ENCODE results near the gene PRSS22. TPM values are rescaled to one million over a fixed set of nuclear protein-coding genes. Genes with fewer than 3 reads are reported as not detected.
"Not testable (repeated sequence)": the region's sequence is repeated elsewhere in the genome, so short reads cannot be mapped to it uniquely, and the experiment has no call there.

The PRSS22 gene, protein sequence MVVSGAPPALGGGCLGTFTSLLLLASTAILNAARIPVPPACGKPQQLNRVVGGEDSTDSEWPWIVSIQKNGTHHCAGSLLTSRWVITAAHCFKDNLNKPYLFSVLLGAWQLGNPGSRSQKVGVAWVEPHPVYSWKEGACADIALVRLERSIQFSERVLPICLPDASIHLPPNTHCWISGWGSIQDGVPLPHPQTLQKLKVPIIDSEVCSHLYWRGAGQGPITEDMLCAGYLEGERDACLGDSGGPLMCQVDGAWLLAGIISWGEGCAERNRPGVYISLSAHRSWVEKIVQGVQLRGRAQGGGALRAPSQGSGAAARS
- total RNA-seq (2021; fragmentation: NEBNext Ultra II Directional; extraction: Animal tissue kit (Norgen Biotek cat#: 25700)), result not detected
- long read RNA-seq, result 0 reads

- no peak for DNase-seq
Observed at GRCh38 chr16:2857451-2858244, at the start of gene PRSS22. TSS of gene PRSS22 (minus strand) at chr16:2858170. CDS start at chr16:2858104, 66 bp downstream.

DNA sequence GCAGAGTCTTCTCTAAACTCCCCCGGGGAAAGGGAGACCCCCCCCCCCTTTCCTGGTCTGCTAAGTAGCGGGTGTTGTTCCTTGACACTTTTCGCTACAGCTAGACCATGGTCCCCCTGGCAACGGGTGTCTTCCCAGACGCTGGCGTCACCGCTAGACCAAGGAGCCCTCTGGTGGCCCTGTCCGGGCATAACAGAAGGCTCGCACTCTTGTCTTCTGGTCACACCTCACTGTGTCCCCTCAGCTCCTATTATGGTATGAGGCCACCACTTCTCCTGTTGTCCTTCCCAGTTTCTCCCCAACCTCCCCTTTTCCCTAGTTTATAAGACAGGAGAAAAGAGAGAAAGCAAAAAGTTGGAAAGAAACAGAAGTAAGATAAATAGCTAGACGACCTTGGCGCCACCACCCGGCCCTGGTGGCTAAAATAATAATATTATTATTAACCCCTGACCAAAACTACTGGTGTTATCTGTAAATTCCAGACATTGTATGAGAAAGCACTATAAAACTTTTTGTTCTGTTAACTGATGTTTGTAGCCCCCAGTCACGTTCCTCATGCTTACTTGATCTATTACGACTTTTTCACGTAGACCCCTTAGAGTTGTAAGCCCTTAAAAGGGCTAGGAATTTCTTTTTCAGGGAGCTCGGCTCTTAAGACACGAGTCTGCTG is 49.2 kb upstream of the PRSS22 start:
- H3K27me3 Mint-ChIP-seq (ENCODE audit: insufficient read depth); H3K9me3 Mint-ChIP-seq; H3K4me3 Mint-ChIP-seq; H3K36me3 Mint-ChIP-seq (ENCODE audit: low read depth): not testable (repeated sequence)
- TF ChIP-seq CTCF (IDR thresholded peaks at IDR 0.05), result peak; percentile 71
- DNase-seq, result peak; percentile 39
- peaks cover 38% of the 10 kb centered on the region for H3K4me1 Mint-ChIP-seq (ENCODE audit: low read depth)
- H3K27ac Mint-ChIP-seq, result peak overlapping the region; percentile 82; the same call in 1 of the 2 replicates

More at GRCh38 chr16:2857451-2858244, at the start of gene PRSS22:
- peaks cover 6% of the 10 kb centered on the region for H3K4me1 Mint-ChIP-seq (ENCODE audit: low read depth)
- H3K9me3 Mint-ChIP-seq, result peaks cover 19% of the 10 kb centered on the region
- no peak for TF ChIP-seq CTCF (IDR thresholded peaks at IDR 0.05)
- H3K36me3 Mint-ChIP-seq (ENCODE audit: low read depth), result peaks cover 15% of the 10 kb centered on the region
- no peak within 1 kb of the TSS for H3K27ac Mint-ChIP-seq
- H3K27me3 Mint-ChIP-seq (ENCODE audit: insufficient read depth), result peaks cover 3% of the 10 kb centered on the region
- H3K4me3 Mint-ChIP-seq, result peak within 1 kb of the TSS; percentile 74

GRCh38 chr16:2905988-2906387 is 48.0 kb upstream of the PRSS22 start:
- Mint-ChIP-seq H3K4me1 (ENCODE audit: low read depth) (peaks cover 34% of the 10 kb centered on the region), H3K4me3 (peak overlapping the region; percentile 60), H3K27ac (peak overlapping the region; percentile 82), H3K9me3 (no peaks in the 10 kb centered on the region), H3K36me3 (ENCODE audit: low read depth) (no peaks in the 10 kb centered on the region), H3K27me3 (ENCODE audit: insufficient read depth) (peaks cover 6% of the 10 kb centered on the region)
- no peak for TF ChIP-seq CTCF (IDR thresholded peaks at IDR 0.05)
- DNase-seq, result no peak

DNA sequence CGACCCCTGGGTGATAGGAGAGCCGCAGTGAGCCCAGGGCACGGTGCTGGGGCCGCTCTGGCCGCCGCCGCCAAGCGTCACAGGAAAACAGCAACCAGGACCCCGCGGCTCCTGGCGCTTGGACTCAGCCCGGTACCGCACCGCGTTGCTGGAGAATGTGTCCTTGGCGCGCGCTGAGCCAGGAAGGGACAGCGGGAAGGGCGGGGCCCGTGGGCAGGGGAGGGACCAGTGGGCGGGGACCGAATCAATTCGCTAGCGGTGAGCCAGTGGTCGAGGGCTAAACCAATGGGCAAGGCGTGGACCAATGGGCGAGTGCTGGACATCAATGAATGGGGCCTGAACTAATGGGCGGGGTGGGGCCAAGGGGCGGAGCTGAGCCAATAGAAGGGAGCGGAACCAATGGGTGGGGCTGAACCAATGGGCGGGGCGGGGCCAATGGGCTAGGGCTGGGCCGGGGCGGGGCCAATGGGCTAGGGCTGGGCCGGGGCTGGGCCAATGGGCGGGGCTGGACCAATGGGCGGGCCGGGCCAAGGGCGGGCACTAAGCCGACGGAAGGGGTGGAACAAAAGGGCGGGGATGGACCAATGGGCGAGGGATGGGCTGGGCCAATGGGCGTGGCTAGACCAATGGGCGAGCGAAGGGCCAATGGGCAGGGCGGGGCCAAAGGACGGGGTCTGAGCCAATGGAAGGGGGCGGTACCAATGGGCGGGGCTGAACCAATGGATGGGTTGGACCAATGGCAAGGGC is 47.4 kb upstream of the PRSS22 start:
- TF ChIP-seq CTCF (IDR thresholded peaks at IDR 0.05), result no peak
- H3K27ac Mint-ChIP-seq, result peak overlapping the region; percentile 87
- no peaks in the 10 kb centered on the region for H3K9me3 Mint-ChIP-seq
- DNase-seq, result peak; percentile 99
- H3K4me1 Mint-ChIP-seq (ENCODE audit: low read depth), result peaks cover 30% of the 10 kb centered on the region
- H3K36me3 Mint-ChIP-seq (ENCODE audit: low read depth), result no peaks in the 10 kb centered on the region
- H3K4me3 Mint-ChIP-seq, result peak overlapping the region; percentile 95
- peaks cover 6% of the 10 kb centered on the region for H3K27me3 Mint-ChIP-seq (ENCODE audit: insufficient read depth)

DNA sequence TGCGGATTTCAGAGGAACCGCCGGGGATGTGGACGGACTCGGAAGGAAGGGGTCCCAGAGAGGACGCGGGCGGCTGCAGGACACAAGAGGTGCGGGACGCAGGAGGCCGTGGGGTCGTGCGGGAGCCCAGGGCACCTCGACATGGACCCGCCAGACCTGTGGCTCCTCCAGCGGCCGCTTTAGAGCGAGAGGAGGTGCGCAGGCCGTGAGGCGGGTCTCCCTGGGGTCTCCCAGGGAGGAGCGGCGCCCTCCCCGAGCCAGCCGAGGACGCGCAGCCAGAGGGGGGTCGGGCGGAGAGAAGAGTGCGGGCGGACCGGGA is 46.9 kb upstream of the PRSS22 start:
- H3K4me3 Mint-ChIP-seq, result peak overlapping the region; percentile 95
- peak overlapping the region; percentile 87 for H3K27ac Mint-ChIP-seq
- H3K27me3 Mint-ChIP-seq (ENCODE audit: insufficient read depth), result peaks cover 6% of the 10 kb centered on the region
- TF ChIP-seq CTCF (IDR thresholded peaks at IDR 0.05), result no peak
- H3K4me1 Mint-ChIP-seq (ENCODE audit: low read depth), result peaks cover 26% of the 10 kb centered on the region
- no peak for DNase-seq
- H3K9me3 Mint-ChIP-seq, result no peaks in the 10 kb centered on the region
- H3K36me3 Mint-ChIP-seq (ENCODE audit: low read depth), result no peaks in the 10 kb centered on the region

All from HFFc6 (cell line).